ENCODE data around the gene SMTNL2.
A peak's percentile ranks its signal among the peaks of the same experiment; 100 is the strongest.

DNA sequence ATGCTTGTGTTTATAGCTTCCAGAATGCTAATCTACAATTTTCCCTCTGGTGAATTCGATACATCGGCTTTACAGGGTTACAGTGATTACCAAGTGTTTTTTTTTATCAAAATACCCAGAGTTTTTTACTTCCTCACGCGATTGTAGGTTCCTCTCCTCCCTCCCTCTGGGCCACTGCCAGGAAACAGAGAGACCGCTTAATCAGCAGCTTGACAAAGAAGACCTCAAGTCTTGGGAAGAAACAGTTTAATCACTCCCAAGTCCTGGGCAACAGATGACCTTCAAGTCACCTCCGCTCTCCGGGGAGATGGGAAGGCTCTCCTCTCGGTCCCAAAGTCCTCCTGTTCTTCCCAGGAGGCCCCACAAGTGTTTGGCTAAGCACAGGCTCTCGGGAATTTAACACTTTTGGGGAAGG is 23.5 kb downstream of the SMTNL2 start:
- TF ChIP-seq, protein P1, sequence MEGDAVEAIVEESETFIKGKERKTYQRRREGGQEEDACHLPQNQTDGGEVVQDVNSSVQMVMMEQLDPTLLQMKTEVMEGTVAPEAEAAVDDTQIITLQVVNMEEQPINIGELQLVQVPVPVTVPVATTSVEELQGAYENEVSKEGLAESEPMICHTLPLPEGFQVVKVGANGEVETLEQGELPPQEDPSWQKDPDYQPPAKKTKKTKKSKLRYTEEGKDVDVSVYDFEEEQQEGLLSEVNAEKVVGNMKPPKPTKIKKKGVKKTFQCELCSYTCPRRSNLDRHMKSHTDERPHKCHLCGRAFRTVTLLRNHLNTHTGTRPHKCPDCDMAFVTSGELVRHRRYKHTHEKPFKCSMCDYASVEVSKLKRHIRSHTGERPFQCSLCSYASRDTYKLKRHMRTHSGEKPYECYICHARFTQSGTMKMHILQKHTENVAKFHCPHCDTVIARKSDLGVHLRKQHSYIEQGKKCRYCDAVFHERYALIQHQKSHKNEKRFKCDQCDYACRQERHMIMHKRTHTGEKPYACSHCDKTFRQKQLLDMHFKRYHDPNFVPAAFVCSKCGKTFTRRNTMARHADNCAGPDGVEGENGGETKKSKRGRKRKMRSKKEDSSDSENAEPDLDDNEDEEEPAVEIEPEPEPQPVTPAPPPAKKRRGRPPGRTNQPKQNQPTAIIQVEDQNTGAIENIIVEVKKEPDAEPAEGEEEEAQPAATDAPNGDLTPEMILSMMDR (IDR thresholded peaks at IDR 0.05), result no peak
- peak in 1 of 2 donors; percentile 5 for TF ChIP-seq POLR2AphosphoS5 (IDR thresholded peaks at IDR 0.05)
